ENCODE data around the gene PLCB4.
A peak's percentile ranks its signal among the peaks of the same experiment; 100 is the strongest.

The PLCB4 gene

DNA sequence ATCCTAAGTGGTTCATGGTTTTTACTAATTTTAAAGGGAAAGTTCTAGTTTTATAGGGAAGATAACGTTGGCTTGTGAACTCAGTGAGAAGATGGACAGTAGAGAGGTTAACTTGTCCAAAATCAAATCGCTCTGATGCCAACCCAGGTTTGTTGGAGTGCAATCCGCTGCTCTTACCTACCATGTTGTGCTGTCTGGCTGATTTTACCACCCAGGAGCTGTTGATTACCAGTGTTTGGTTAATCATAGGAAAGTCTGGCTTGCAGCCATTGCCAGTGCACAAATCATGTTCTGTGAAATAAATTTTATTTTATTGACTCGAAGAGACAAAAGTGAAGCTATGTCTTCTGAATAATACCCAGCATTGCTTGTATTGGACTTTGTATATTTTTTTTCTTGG, 92.4 kb downstream of the PLCB4 start:
- TF ChIP-seq, protein P1, sequence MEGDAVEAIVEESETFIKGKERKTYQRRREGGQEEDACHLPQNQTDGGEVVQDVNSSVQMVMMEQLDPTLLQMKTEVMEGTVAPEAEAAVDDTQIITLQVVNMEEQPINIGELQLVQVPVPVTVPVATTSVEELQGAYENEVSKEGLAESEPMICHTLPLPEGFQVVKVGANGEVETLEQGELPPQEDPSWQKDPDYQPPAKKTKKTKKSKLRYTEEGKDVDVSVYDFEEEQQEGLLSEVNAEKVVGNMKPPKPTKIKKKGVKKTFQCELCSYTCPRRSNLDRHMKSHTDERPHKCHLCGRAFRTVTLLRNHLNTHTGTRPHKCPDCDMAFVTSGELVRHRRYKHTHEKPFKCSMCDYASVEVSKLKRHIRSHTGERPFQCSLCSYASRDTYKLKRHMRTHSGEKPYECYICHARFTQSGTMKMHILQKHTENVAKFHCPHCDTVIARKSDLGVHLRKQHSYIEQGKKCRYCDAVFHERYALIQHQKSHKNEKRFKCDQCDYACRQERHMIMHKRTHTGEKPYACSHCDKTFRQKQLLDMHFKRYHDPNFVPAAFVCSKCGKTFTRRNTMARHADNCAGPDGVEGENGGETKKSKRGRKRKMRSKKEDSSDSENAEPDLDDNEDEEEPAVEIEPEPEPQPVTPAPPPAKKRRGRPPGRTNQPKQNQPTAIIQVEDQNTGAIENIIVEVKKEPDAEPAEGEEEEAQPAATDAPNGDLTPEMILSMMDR (IDR thresholded peaks at IDR 0.05; ENCODE audit: control insufficient read depth, extremely low read depth, insufficient read depth): no peak
- no peak for DNase-seq (ENCODE audit: low read depth)
- no peak overlapping the region for H3K4me3 ChIP-seq (ENCODE audit: low read depth, low read length)

- TF ChIP-seq, protein P1 (IDR thresholded peaks at IDR 0.05; ENCODE audit: control insufficient read depth, extremely low read depth, insufficient read depth): no peak
- no peak for DNase-seq (ENCODE audit: low read depth)
- H3K4me3 ChIP-seq (ENCODE audit: low read depth, low read length): no peak overlapping the region
These were observed 94.4 kb downstream of the PLCB4 start for GRCh38 chr20:9163251-9163650.

DNA sequence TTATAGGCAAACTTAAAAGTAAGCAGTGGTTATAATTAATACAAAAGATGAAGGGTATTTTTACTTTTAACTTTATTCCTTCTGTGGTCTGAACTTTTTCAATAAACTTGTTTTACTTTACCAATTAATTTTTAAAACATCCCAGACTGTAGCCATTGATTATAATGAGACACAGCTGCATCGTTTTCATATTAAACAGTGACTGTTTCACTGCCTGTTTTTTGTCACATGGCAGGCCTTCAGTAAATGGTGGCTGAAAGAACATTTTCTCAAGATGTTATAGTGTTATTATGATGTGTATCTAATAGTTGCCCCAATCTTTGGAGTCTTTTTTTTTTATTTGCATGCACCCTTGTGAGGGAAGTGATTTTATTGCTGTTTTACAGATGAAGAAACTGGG, 95.1 kb downstream of the PLCB4 start:
- DNase-seq (ENCODE audit: low read depth): no peak
- TF ChIP-seq, protein P1 (IDR thresholded peaks at IDR 0.05; ENCODE audit: control insufficient read depth, extremely low read depth, insufficient read depth): no peak
- H3K4me3 ChIP-seq (ENCODE audit: low read depth, low read length): no peak overlapping the region

DNA sequence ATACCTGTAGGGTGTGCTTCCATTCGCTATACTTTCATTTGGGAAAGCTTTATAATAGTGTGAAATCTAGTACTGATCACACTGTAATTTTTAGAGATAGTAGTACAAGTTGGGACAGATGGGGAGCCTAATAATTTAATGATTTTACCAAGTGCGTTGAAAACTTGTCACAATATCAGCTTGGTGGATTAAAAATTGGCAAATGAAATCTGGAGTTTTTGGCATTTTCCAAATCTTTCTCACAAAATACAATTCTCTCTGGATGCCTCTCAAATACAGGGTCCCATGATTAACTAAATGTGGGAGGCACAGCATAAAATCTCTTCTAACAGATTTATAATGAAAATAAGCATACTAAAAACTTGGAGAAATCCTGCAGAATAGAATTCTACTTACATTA, 96.4 kb downstream of the PLCB4 start:
- H3K4me3 ChIP-seq (ENCODE audit: low read depth, low read length): no peak overlapping the region
- no peak for DNase-seq (ENCODE audit: low read depth)
- TF ChIP-seq, protein P1 (IDR thresholded peaks at IDR 0.05; ENCODE audit: control insufficient read depth, extremely low read depth, insufficient read depth): no peak

DNA sequence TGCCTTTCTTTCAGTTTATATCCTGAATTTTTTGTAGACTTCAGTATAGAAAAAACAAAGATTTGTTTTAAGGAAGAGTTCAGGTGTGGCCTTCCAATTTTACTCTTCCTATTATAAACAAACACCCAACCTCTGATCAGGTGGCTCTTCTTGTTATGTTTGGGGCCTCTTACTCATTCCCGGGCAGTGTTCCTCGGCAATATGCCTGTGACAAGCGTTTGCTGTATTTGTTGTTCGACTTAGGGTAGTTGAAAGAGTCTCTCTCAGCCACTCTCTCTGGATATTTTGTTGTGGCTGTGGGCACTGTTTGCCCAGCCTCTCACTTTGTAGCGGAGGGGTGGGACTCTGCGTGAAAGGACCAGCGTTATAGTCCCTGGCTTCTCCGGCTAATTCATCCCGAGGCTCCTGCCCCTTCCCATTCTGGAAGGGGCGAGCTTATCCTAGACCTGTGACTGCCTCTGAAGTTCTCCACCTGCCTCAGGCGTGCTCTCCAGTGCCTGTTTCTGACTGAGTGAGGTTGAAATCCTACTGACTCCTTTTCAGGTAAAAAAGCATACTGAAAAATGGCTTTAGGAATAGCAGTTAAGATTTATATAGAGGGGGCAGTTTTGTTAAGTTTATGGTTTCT, 97.4 kb downstream of the PLCB4 start:
- TF ChIP-seq, protein P1 (IDR thresholded peaks at IDR 0.05; ENCODE audit: control insufficient read depth, extremely low read depth, insufficient read depth): no peak
- no peak overlapping the region for H3K4me3 ChIP-seq (ENCODE audit: low read depth, low read length)
- peak; percentile 17 for DNase-seq (ENCODE audit: low read depth)

DNA sequence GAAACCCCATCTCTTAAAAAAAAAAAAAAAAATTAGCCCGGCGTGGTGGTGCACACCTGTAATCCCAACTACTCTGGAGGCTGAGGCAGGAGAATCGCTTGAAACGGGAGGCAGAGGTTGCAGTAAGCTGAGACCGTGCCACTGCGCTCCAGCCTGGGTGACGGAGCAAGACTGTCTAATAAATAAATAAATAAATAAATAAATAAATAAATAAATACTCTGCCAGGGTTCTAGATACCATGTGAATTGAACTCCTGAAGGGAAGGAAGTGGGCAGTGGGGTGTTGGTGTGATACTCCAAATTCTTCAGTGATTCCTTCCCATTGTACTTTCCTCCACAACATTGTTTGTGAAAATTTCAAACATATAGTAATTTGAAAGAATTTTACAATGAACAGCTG, 100.5 kb downstream of the PLCB4 start:
- H3K4me3 ChIP-seq (ENCODE audit: low read depth, low read length): no peak overlapping the region
- TF ChIP-seq, protein P1 (IDR thresholded peaks at IDR 0.05; ENCODE audit: control insufficient read depth, extremely low read depth, insufficient read depth): no peak
- no peak for DNase-seq (ENCODE audit: low read depth)

- DNase-seq (ENCODE audit: low read depth): no peak
- TF ChIP-seq, protein P1 (IDR thresholded peaks at IDR 0.05; ENCODE audit: control insufficient read depth, extremely low read depth, insufficient read depth): peak; percentile 29
- H3K4me3 ChIP-seq (ENCODE audit: low read depth, low read length): no peak overlapping the region
These were observed 104.0 kb downstream of the PLCB4 start for GRCh38 chr20:9172851-9173250.
